ENCODE data around the gene EMP3.

DNA sequence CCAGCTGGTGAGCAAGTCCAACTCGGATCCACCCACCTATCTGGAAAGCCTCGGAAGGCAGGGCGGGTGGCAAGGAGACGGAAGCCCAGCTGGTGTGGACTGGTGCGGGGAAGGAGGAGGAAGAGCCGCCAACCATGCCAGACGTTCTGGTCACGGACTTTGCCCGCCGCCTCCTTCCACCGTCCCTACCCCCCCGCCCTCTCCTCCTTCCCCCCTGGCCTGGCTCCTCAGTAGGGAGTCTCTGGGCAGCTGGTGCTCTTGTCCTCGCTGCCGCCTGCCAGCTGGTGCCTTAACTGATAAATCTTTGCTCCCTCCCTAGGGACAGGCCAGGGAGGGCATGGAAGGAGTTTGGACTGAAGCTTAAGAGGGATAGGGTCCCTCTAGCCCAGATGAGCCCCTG, 43.6 kb downstream of the EMP3 start:
- TF ChIP-seq, protein P1, sequence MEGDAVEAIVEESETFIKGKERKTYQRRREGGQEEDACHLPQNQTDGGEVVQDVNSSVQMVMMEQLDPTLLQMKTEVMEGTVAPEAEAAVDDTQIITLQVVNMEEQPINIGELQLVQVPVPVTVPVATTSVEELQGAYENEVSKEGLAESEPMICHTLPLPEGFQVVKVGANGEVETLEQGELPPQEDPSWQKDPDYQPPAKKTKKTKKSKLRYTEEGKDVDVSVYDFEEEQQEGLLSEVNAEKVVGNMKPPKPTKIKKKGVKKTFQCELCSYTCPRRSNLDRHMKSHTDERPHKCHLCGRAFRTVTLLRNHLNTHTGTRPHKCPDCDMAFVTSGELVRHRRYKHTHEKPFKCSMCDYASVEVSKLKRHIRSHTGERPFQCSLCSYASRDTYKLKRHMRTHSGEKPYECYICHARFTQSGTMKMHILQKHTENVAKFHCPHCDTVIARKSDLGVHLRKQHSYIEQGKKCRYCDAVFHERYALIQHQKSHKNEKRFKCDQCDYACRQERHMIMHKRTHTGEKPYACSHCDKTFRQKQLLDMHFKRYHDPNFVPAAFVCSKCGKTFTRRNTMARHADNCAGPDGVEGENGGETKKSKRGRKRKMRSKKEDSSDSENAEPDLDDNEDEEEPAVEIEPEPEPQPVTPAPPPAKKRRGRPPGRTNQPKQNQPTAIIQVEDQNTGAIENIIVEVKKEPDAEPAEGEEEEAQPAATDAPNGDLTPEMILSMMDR (IDR thresholded peaks at IDR 0.05), result no peak
- no peak for TF ChIP-seq POLR2A (IDR thresholded peaks at IDR 0.05)

Data from testis (tissue), 2 donors.